CD14-positive monocyte (primary cell): ENCODE results near the gene HSP90AA1. TPM values are rescaled to one million over a fixed set of nuclear protein-coding genes. Genes with fewer than 3 reads are reported as not detected.

Source experiments
- DNase-seq, 3 donors: peaks; one replicate each; pipeline ENCODE4 v3.0.0-alpha.2; 2011 to 2022
- H2AFZ ChIP-seq: 2 replicates; pipeline ENCODE4 v1.6.0; 2012; ENCODE audit warnings: mild to moderate bottlenecking, low read depth, low read length, inconsistent platforms; ENCODE audit not compliant: insufficient read depth, poor library complexity, severe bottlenecking
- H3K27ac ChIP-seq, 2 donors: 1 replicate in 1 of 2; 2 replicates in 1 of 2; pipeline ENCODE4 v1.5.1; 2012 to 2013; ENCODE audit warnings: low read length in 2 of 2, control low read depth in 1 of 2, inconsistent platforms in 1 of 2, low read depth in 1 of 2, mild to moderate bottlenecking in 1 of 2
- H3K27me3 ChIP-seq, 2 donors: one replicate each; pipeline versions ENCODE4 v1.6.0 to v1.6.1; 2011 to 2013; ENCODE audit warnings: low read length in 2 of 2; ENCODE audit not compliant: control insufficient read depth in 2 of 2, insufficient read depth in 2 of 2
- H3K36me3 ChIP-seq, 2 donors: replicated peaks in 1 of 2; 1 replicate in 1 of 2; 2 replicates in 1 of 2; pipeline versions ENCODE4 v1.5.1 to v1.6.1; 2012 to 2013; ENCODE audit warnings: low read length in 2 of 2, control low read depth in 1 of 2, inconsistent platforms in 1 of 2, mild to moderate bottlenecking in 1 of 2; ENCODE audit not compliant: insufficient read depth in 2 of 2, control insufficient read depth in 1 of 2
- H3K4me1 ChIP-seq, 2 donors: 1 replicate in 1 of 2; 2 replicates in 1 of 2; pipeline versions ENCODE4 v1.5.1 to v1.6.1; 2012 to 2013; ENCODE audit warnings: low read length in 2 of 2, control low read depth in 1 of 2, inconsistent platforms in 1 of 2, mild to moderate bottlenecking in 1 of 2, moderate library complexity in 1 of 2; ENCODE audit not compliant: insufficient read depth in 2 of 2, control insufficient read depth in 1 of 2
- H3K4me2 ChIP-seq: replicated peaks from 2 replicates; pipeline ENCODE3; 2012; ENCODE audit warnings: low read length, moderate library complexity, mild to moderate bottlenecking; ENCODE audit not compliant: poor library complexity, severe bottlenecking; ENCODE audit errors: extremely low read depth
- H3K4me3 ChIP-seq, 3 experiments: fragments of 200-600 bp in 1 of 3; sonication (generic) in 1 of 3; replicated peaks in 1 of 3; 1 replicate in 2 of 3; 2 replicates in 1 of 3; pipeline ENCODE4 v1.5.1; 2011 to 2013; ENCODE audit warnings: low read length in 3 of 3, mild to moderate bottlenecking in 3 of 3, control low read depth in 2 of 3, low read depth in 2 of 3, inconsistent platforms in 1 of 3, moderate library complexity in 1 of 3
- H3K79me2 ChIP-seq: 2 replicates; pipeline ENCODE4 v1.6.0; 2012; ENCODE audit warnings: mild to moderate bottlenecking, control low read depth, inconsistent platforms, low read length, moderate library complexity; ENCODE audit not compliant: insufficient read depth
- H3K9ac ChIP-seq: 2 replicates; pipeline ENCODE4 v1.6.0; 2017; ENCODE audit warnings: low read length, mild to moderate bottlenecking; ENCODE audit not compliant: insufficient read depth, poor library complexity, severe bottlenecking
- H3K9me3 ChIP-seq, 2 donors: replicated peaks in 1 of 2; 1 replicate in 1 of 2; 2 replicates in 1 of 2; pipeline versions ENCODE4 v1.5.1 to v1.6.1; 2012 to 2013; ENCODE audit warnings: low read length in 2 of 2, control low read depth in 1 of 2; ENCODE audit not compliant: control insufficient read depth in 1 of 2, insufficient read depth in 1 of 2
- H4K20me1 ChIP-seq: 2 replicates; pipeline ENCODE4 v1.6.0; 2012; ENCODE audit warnings: mild to moderate bottlenecking, low read length, control low read depth, moderate library complexity; ENCODE audit not compliant: insufficient read depth
- H3K27ac Mint-ChIP-seq, 7 donors: one replicate each; pipeline ENCODE4 v1.8.0; 2020; ENCODE audit warnings: mild to moderate bottlenecking in 7 of 7, mixed read lengths in 7 of 7, moderate library complexity in 6 of 7, inconsistent platforms in 2 of 7
- H3K27me3 Mint-ChIP-seq, 3 donors: one replicate each; pipeline ENCODE4 v1.8.0; 2021 to 2022; ENCODE audit warnings: low read depth in 3 of 3, mild to moderate bottlenecking in 3 of 3, mixed read lengths in 3 of 3, moderate library complexity in 3 of 3, inconsistent platforms in 1 of 3
- H3K36me3 Mint-ChIP-seq, 2 donors: one replicate each; pipeline ENCODE4 v1.8.0; 2020; ENCODE audit warnings: mixed read lengths in 2 of 2, inconsistent platforms in 1 of 2, mild to moderate bottlenecking in 1 of 2
- H3K4me1 Mint-ChIP-seq: one replicate; pipeline ENCODE4 v1.8.0; 2020; ENCODE audit warnings: mild to moderate bottlenecking, mixed read lengths
- H3K4me3 Mint-ChIP-seq, 2 donors: one replicate each; pipeline ENCODE4 v1.8.0; 2020; ENCODE audit warnings: mild to moderate bottlenecking in 2 of 2, mixed read lengths in 2 of 2, moderate library complexity in 1 of 2
- H3K9me3 Mint-ChIP-seq, 7 donors: one replicate each; pipeline ENCODE4 v1.8.0; 2020 to 2022; ENCODE audit warnings: mixed read lengths in 7 of 7, mild to moderate bottlenecking in 6 of 7, moderate library complexity in 6 of 7, inconsistent platforms in 2 of 7
- CTCF ChIP-seq: fragments of 200-600 bp; IDR thresholded peaks from one replicate; pipeline ENCODE4 v1.8.0; 2022; ENCODE audit warnings: antibody characterized with exemption, mild to moderate bottlenecking
- WGBS: methylation state at CpG from one replicate; pipeline ENCODE4 v1.1.5; 2013; ENCODE audit warnings: missing lambda C conversion rate; ENCODE audit not compliant: insufficient coverage; 5-methylcytosine and 5-hydroxymethylcytosine counted together
- intact Hi-C, 2 donors: fragments of 100-400 bp; cut with micrococcal nuclease; formaldehyde crosslinking; loops; one replicate each; pipeline versions ENCODE4 v1.15.0 to v1.15.1; 2023
- polyA plus RNA-seq, 3 donors: library from polyadenylated mRNA; depleted of rRNA in 1 of 3; unstranded in 2 of 3; stranded (reverse) in 1 of 3; fragments of 300-500 nt in 2 of 3; fragments of >200 nt in 1 of 3; fragmentation: Illumina TruSeq in 2 of 3; gene quantifications; 1 replicate in 2 of 3; 2 replicates in 1 of 3; pipeline ENCODE4 v1.2.3, GENCODE V29; 2012 to 2021

The HSP90AA1 gene
- polyA plus RNA-seq, 3 donors, result 149 to 211 (median 180) TPM

- Histone ChIP-seq H3K36me3 (peaks cover 2 to 15% of the 10 kb centered on the region in 2 donors), H3K9me3 (no peaks in the 10 kb centered on the region), H4K20me1 (peaks cover 2% of the 10 kb centered on the region), H3K9ac (no peak overlapping the region), H3K4me3 (no peak overlapping the region), H3K4me2 (no peak overlapping the region), H3K4me1 (peaks cover 0 to 3% of the 10 kb centered on the region in 2 donors), H2AFZ (no peak overlapping the region), H3K27ac (no peak overlapping the region), H3K27me3 (no peaks in the 10 kb centered on the region), H3K79me2 (no peaks in the 10 kb centered on the region)
- H3K9me3 Mint-ChIP-seq, result peaks cover 0 to 2% (median 0%) of the 10 kb centered on the region in 7 donors
- peaks cover 11% of the 10 kb centered on the region for H3K4me1 Mint-ChIP-seq
- intact Hi-C loops, result no loop called here
- no peak for DNase-seq
- no peak overlapping the region for H3K4me3 Mint-ChIP-seq
- TF ChIP-seq CTCF, result no peak
- peaks cover 0 to 1% (median 0%) of the 10 kb centered on the region in 3 donors for H3K27me3 Mint-ChIP-seq
- 94% methylated on average over 3 of the region's 4 CpGs for WGBS
- H3K36me3 Mint-ChIP-seq, result peaks cover 9 to 15% of the 10 kb centered on the region in 2 donors
- H3K27ac Mint-ChIP-seq, result no peak overlapping the region
These were observed 12.4 kb downstream of the HSP90AA1 start for GRCh38 chr14:102074415-102074964.

- H3K27ac ChIP-seq, result peak overlapping the region in 1 of 2 donors; percentile 8
- Mint-ChIP-seq H3K4me3 (no peak overlapping the region), H3K9me3 (peaks cover 0 to 2% (median 0%) of the 10 kb centered on the region in 7 donors), H3K27me3 (peaks cover 0 to 3% (median 2%) of the 10 kb centered on the region in 3 donors), H3K36me3 (no peaks in the 10 kb centered on the region), H3K4me1 (peaks cover 4% of the 10 kb centered on the region), H3K27ac (no peak overlapping the region)
- no peaks in the 10 kb centered on the region for H3K27me3 ChIP-seq
- no peak overlapping the region for H3K4me2 ChIP-seq
- no peaks in the 10 kb centered on the region for H3K79me2 ChIP-seq
- no peaks in the 10 kb centered on the region for H4K20me1 ChIP-seq
- no peaks in the 10 kb centered on the region for H3K4me1 ChIP-seq
- intact Hi-C loops, result no loop called here
- H3K9ac ChIP-seq, result no peak overlapping the region
- H3K36me3 ChIP-seq, result no peaks in the 10 kb centered on the region
- no peak for DNase-seq
- H2AFZ ChIP-seq, result no peak overlapping the region
- no peaks in the 10 kb centered on the region for H3K9me3 ChIP-seq
- TF ChIP-seq CTCF, result no peak
- 70% methylated on average over 5 of the region's 10 CpGs for WGBS
- H3K4me3 ChIP-seq, result no peak overlapping the region
These were observed 15.4 kb downstream of the HSP90AA1 start for GRCh38 chr14:102071283-102071998.
